ENCODE data around the gene WDR27.
"Not testable (repeated sequence)": the region's sequence is repeated elsewhere in the genome, so short reads cannot be mapped to it uniquely, and the experiment has no call there.

The WDR27 gene

GRCh38 chr6:169469028-169469427, 232.8 kb downstream of the WDR27 start:
- DNase-seq, result no peak

- DNase-seq, result not testable (repeated sequence)
Observed at GRCh38 chr6:169467755-169468154, 234.1 kb downstream of the WDR27 start.

GRCh38 chr6:169466256-169466655, 235.6 kb downstream of the WDR27 start:
- not testable (repeated sequence) for DNase-seq

- no peak for DNase-seq
Observed at GRCh38 chr6:169457762-169458161, 244.1 kb downstream of the WDR27 start.

GRCh38 chr6:169456840-169457239, 245.0 kb downstream of the WDR27 start:
- DNase-seq, result no peak

- no peak for DNase-seq
Observed at GRCh38 chr6:169455470-169455869, 246.4 kb downstream of the WDR27 start.

GRCh38 chr6:169454872-169455204, 247.0 kb downstream of the WDR27 start:
- DNase-seq, result no peak

GRCh38 chr6:169454204-169454871, 247.5 kb downstream of the WDR27 start:
- no peak for DNase-seq

GRCh38 chr6:169452869-169453620, 248.8 kb downstream of the WDR27 start:
- DNase-seq, result no peak

GRCh38 chr6:169452117-169452868, 249.5 kb downstream of the WDR27 start:
- DNase-seq, result no peak

- DNase-seq, result no peak
Observed at GRCh38 chr6:169451065-169451838, 250.6 kb downstream of the WDR27 start.

GRCh38 chr6:169450097-169450496, 251.7 kb downstream of the WDR27 start:
- DNase-seq, result no peak

- DNase-seq, result no peak
Observed at GRCh38 chr6:169449221-169449620, 252.6 kb downstream of the WDR27 start.

GRCh38 chr6:169445661-169446581, 255.9 kb downstream of the WDR27 start:
- no peak for DNase-seq

GRCh38 chr6:169445227-169445626, 256.6 kb downstream of the WDR27 start:
- no peak for DNase-seq

- DNase-seq, result no peak
Observed at GRCh38 chr6:169441292-169441691, 260.5 kb downstream of the WDR27 start.

GRCh38 chr6:169439710-169440109, 262.1 kb downstream of the WDR27 start:
- no peak for DNase-seq

- DNase-seq, result not testable (repeated sequence)
Observed at GRCh38 chr6:169434554-169434953, 267.3 kb downstream of the WDR27 start.

GRCh38 chr6:169429001-169429400, 272.8 kb downstream of the WDR27 start:
- DNase-seq, result no peak

- DNase-seq, result no peak
Observed at GRCh38 chr6:169428532-169428931, 273.3 kb downstream of the WDR27 start.

GRCh38 chr6:169427856-169428255, 274.0 kb downstream of the WDR27 start:
- no peak for DNase-seq

- DNase-seq, result no peak
Observed at GRCh38 chr6:169426611-169427010, 275.2 kb downstream of the WDR27 start.

All from activated CD4-positive, alpha-beta T cell treated with anti-CD3 and anti-CD28 coated beads for 48 hours (primary cell).